HEK293 (cell line): ENCODE results near the gene LRRC23.

Source experiments
- CTCF ChIA-PET: fragments of 350-600 bp; formaldehyde crosslinking; extraction: SDS; loops from one replicate; lab custom pipeline; 2021; ENCODE audit warnings: antibody characterized with exemption; lab: Yijun Ruan, JAX
- POLR2A ChIA-PET: fragments of 300-600 bp; formaldehyde crosslinking; extraction: SDS; loops from one replicate; lab custom pipeline; 2020; ENCODE audit warnings: antibody characterized with exemption, inconsistent platforms; lab: Yijun Ruan, JAX
- H3K27ac ChIP-seq: fragments of 200-500 bp; sonication (Bioruptor generic); 2 replicates; pipeline ENCODE4 v1.5.1; 2014; ENCODE audit warnings: low read depth, low read length, control low read depth, inconsistent platforms; ENCODE audit errors: extremely low read depth
- H3K36me3 ChIP-seq, 2 experiments: fragments of 200-500 bp in 1 of 2; sonication (Bioruptor generic) in 1 of 2; 1 replicate in 1 of 2; 2 replicates in 1 of 2; pipeline ENCODE4 v1.5.1; 2014 to 2017; ENCODE audit warnings: inconsistent platforms in 2 of 2, low read length in 2 of 2; ENCODE audit not compliant: control insufficient read depth in 2 of 2, insufficient read depth in 1 of 2
- H3K4me1 ChIP-seq: fragments of 200-500 bp; sonication (Bioruptor generic); 2 replicates; pipeline ENCODE4 v1.5.1; 2014; ENCODE audit warnings: mild to moderate bottlenecking, low read length, inconsistent platforms; ENCODE audit not compliant: control insufficient read depth, insufficient read depth
- H3K4me3 ChIP-seq: 2 replicates; pipeline ENCODE4 v1.5.1; 2011; ENCODE audit warnings: low read depth, mild to moderate bottlenecking, control low read depth, low read length, moderate library complexity
- H3K9me3 ChIP-seq: fragments of 200-500 bp; sonication (Bioruptor generic); 2 replicates; pipeline ENCODE4 v1.5.1; 2014; ENCODE audit warnings: low read depth, low read length, inconsistent platforms; ENCODE audit not compliant: control insufficient read depth, insufficient read depth
- KLF9 ChIP-seq: fragments of 450-650 bp; formaldehyde crosslinking; IDR thresholded peaks from 2 replicates; pipeline ENCODE4 v1.5.1; 2016; ENCODE audit warnings: missing biosample characterization, missing genetic modification characterization, low read depth
- MZF1 ChIP-seq: fragments of 450-650 bp; formaldehyde crosslinking; IDR thresholded peaks from 2 replicates; pipeline ENCODE4 v1.5.1; 2017; ENCODE audit warnings: missing biosample characterization, missing genetic modification characterization, borderline replicate concordance
- RBAK ChIP-seq: fragments of 450-650 bp; formaldehyde crosslinking; IDR thresholded peaks from 2 replicates; pipeline ENCODE4 v1.5.1; 2016; ENCODE audit warnings: missing biosample characterization, missing genetic modification characterization
- SALL2 ChIP-seq: fragments of 450-650 bp; formaldehyde crosslinking; IDR thresholded peaks from 2 replicates; pipeline ENCODE4 v1.5.0; 2017; ENCODE audit warnings: missing biosample characterization, mild to moderate bottlenecking, missing genetic modification characterization, borderline replicate concordance
- TCF7L2 ChIP-seq: IDR thresholded peaks from 2 replicates; pipeline ENCODE4 v1.6.1; 2011; ENCODE audit warnings: low read depth, mild to moderate bottlenecking, inconsistent platforms, low read length, moderate library complexity, borderline replicate concordance
- ZBTB17 ChIP-seq: fragments of 450-650 bp; formaldehyde crosslinking; IDR thresholded peaks from 2 replicates; pipeline ENCODE4 v1.5.1; 2016; ENCODE audit warnings: missing biosample characterization, missing genetic modification characterization
- ZIC2 ChIP-seq: fragments of 450-650 bp; formaldehyde crosslinking; IDR thresholded peaks from 2 replicates; pipeline ENCODE4 v1.5.1; 2016; ENCODE audit warnings: missing biosample characterization, missing genetic modification characterization
- ZNF121 ChIP-seq: fragments of 450-650 bp; formaldehyde crosslinking; IDR thresholded peaks from 2 replicates; pipeline ENCODE4 v1.5.1; 2016; ENCODE audit warnings: missing biosample characterization, missing genetic modification characterization
- ZNF350 ChIP-seq: fragments of 450-650 bp; formaldehyde crosslinking; IDR thresholded peaks from 2 replicates; pipeline ENCODE4 v1.5.0; 2017; ENCODE audit warnings: missing biosample characterization, mild to moderate bottlenecking, missing genetic modification characterization
- ZNF426 ChIP-seq: fragments of 450-650 bp; formaldehyde crosslinking; IDR thresholded peaks from 2 replicates; pipeline ENCODE4 v1.5.1; 2017; ENCODE audit warnings: missing biosample characterization, missing genetic modification characterization, mild to moderate bottlenecking, inconsistent platforms, moderate library complexity
- ZNF510 ChIP-seq: fragments of 450-650 bp; formaldehyde crosslinking; IDR thresholded peaks from 2 replicates; pipeline ENCODE4 v1.5.1; 2018; ENCODE audit warnings: mild to moderate bottlenecking, missing genetic modification characterization, missing biosample characterization; ENCODE audit not compliant: insufficient replicate concordance
- ZNF558 ChIP-seq: fragments of 450-650 bp; formaldehyde crosslinking; IDR thresholded peaks from 2 replicates; pipeline ENCODE4 v1.5.1; 2016; ENCODE audit warnings: missing biosample characterization, missing genetic modification characterization
- ZSCAN30 ChIP-seq: fragments of 450-650 bp; IDR thresholded peaks from 2 replicates; pipeline ENCODE4 v1.5.1; 2018; ENCODE audit warnings: missing biosample characterization, mild to moderate bottlenecking, missing genetic modification characterization, moderate library complexity
- TF ChIP-seq, protein P1 (sequence below): fragments of 450-650 bp; formaldehyde crosslinking; IDR thresholded peaks from 2 replicates; pipeline ENCODE4 v1.5.1; 2016; ENCODE audit warnings: missing biosample characterization, missing genetic modification characterization
- TF ChIP-seq, protein P2 (sequence below): fragments of 450-650 bp; formaldehyde crosslinking; IDR thresholded peaks from 2 replicates; pipeline ENCODE4; 2016; ENCODE audit warnings: missing biosample characterization, missing genetic modification characterization
- TF ChIP-seq, protein P3 (sequence below): fragments of 450-650 bp; formaldehyde crosslinking; IDR thresholded peaks from 2 replicates; pipeline ENCODE4 v1.5.1; 2017; ENCODE audit warnings: missing biosample characterization, missing genetic modification characterization
- TF ChIP-seq, protein P4 (sequence below): fragments of 450-650 bp; formaldehyde crosslinking; IDR thresholded peaks from 2 replicates; pipeline ENCODE4 v1.5.1; 2016; ENCODE audit warnings: missing biosample characterization, missing genetic modification characterization
- TF ChIP-seq, protein P5 (sequence below): fragments of 450-650 bp; formaldehyde crosslinking; IDR thresholded peaks from 2 replicates; pipeline ENCODE4 v1.5.1; 2016; ENCODE audit warnings: missing biosample characterization, missing genetic modification characterization
- TF ChIP-seq, protein P6 (sequence below): fragments of 450-650 bp; formaldehyde crosslinking; IDR thresholded peaks from 2 replicates; pipeline ENCODE4 v1.5.1; 2017; ENCODE audit warnings: missing biosample characterization, missing genetic modification characterization
- TF ChIP-seq, protein P7 (sequence below): fragments of 450-650 bp; formaldehyde crosslinking; IDR thresholded peaks from 2 replicates; pipeline ENCODE4 v1.5.1; 2017; ENCODE audit warnings: missing biosample characterization, missing genetic modification characterization
- TF ChIP-seq, protein P8 (sequence below): fragments of 450-650 bp; formaldehyde crosslinking; IDR thresholded peaks from 2 replicates; pipeline ENCODE4 v1.5.1; 2017; ENCODE audit warnings: missing biosample characterization, mild to moderate bottlenecking, missing genetic modification characterization, moderate library complexity

Gene LRRC23

DNA sequence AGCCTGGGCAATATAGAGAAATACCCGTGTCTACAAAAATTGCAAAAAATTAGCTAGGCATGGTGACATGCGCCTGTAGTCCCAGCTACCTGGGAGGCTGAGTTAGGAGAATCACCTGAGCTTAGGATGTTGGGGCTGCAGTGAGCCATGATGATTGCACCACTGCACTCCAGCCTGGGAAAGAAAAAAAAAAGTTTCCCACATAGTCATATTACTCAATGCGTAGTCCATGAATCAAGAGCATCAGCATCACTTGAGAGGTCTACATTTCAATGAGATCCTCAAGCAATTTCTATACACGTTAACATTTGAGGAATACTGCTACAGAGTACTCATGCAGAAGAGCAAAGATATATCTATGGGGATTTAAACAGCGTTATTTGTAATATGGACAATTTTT, 5.2 kb upstream of the LRRC23 start:
- H3K4me1 ChIP-seq = peaks cover 13% of the 10 kb centered on the region; the same call in 1 of the 2 replicates
- H3K36me3 ChIP-seq = no peaks in the 10 kb centered on the region
- POLR2A ChIA-PET = no interaction called here
- TF ChIP-seq ZNF558 = no peak
- TF ChIP-seq, protein P1, sequence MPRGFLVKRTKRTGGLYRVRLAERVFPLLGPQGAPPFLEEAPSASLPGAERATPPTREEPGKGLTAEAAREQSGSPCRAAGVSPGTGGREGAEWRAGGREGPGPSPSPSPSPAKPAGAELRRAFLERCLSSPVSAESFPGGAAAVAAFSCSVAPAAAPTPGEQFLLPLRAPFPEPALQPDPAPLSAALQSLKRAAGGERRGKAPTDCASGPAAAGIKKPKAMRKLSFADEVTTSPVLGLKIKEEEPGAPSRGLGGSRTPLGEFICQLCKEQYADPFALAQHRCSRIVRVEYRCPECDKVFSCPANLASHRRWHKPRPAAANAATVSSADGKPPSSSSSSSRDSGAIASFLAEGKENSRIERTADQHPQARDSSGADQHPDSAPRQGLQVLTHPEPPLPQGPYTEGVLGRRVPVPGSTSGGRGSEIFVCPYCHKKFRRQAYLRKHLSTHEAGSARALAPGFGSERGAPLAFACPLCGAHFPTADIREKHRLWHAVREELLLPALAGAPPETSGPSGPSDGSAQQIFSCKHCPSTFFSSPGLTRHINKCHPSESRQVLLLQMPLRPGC (tag by site-specific recombination) = no peak
- TF ChIP-seq, protein P2, sequence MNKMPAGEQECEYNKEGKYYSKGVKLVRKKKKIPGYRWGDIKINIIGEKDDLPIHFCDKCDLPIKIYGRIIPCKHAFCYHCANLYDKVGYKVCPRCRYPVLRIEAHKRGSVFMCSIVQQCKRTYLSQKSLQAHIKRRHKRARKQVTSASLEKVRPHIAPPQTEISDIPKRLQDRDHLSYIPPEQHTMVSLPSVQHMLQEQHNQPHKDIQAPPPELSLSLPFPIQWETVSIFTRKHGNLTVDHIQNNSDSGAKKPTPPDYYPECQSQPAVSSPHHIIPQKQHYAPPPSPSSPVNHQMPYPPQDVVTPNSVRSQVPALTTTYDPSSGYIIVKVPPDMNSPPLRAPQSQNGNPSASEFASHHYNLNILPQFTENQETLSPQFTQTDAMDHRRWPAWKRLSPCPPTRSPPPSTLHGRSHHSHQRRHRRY (tag by site-specific recombination) = no peak
- TF ChIP-seq ZNF426 (tag by site-specific recombination) = no peak
- no peak for TF ChIP-seq ZNF121 (tag by site-specific recombination)
- TF ChIP-seq, protein P3, sequence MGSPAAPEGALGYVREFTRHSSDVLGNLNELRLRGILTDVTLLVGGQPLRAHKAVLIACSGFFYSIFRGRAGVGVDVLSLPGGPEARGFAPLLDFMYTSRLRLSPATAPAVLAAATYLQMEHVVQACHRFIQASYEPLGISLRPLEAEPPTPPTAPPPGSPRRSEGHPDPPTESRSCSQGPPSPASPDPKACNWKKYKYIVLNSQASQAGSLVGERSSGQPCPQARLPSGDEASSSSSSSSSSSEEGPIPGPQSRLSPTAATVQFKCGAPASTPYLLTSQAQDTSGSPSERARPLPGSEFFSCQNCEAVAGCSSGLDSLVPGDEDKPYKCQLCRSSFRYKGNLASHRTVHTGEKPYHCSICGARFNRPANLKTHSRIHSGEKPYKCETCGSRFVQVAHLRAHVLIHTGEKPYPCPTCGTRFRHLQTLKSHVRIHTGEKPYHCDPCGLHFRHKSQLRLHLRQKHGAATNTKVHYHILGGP (tag by site-specific recombination) = no peak
- no peak for TF ChIP-seq ZSCAN30 (tag by site-specific recombination)
- TF ChIP-seq ZNF510 = no peak
- no peak for TF ChIP-seq MZF1
- no peak for TF ChIP-seq ZNF350
- TF ChIP-seq, protein P4, sequence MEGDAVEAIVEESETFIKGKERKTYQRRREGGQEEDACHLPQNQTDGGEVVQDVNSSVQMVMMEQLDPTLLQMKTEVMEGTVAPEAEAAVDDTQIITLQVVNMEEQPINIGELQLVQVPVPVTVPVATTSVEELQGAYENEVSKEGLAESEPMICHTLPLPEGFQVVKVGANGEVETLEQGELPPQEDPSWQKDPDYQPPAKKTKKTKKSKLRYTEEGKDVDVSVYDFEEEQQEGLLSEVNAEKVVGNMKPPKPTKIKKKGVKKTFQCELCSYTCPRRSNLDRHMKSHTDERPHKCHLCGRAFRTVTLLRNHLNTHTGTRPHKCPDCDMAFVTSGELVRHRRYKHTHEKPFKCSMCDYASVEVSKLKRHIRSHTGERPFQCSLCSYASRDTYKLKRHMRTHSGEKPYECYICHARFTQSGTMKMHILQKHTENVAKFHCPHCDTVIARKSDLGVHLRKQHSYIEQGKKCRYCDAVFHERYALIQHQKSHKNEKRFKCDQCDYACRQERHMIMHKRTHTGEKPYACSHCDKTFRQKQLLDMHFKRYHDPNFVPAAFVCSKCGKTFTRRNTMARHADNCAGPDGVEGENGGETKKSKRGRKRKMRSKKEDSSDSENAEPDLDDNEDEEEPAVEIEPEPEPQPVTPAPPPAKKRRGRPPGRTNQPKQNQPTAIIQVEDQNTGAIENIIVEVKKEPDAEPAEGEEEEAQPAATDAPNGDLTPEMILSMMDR (tag by site-specific recombination) = no peak
- no peak for TF ChIP-seq RBAK (tag by site-specific recombination)
- TF ChIP-seq, all 188 proteins: peak for 0
- no peaks in the 10 kb centered on the region for H3K9me3 ChIP-seq
- no peak overlapping the region for H3K27ac ChIP-seq
- no peak overlapping the region for H3K4me3 ChIP-seq
- CTCF ChIA-PET = interaction anchor here (0.8 to 1.7 kb wide), 2 partner anchors 16 to 29 kb away, joined by 3 to 5 read pairs; no protein-coding TSS in a partner anchor

DNA sequence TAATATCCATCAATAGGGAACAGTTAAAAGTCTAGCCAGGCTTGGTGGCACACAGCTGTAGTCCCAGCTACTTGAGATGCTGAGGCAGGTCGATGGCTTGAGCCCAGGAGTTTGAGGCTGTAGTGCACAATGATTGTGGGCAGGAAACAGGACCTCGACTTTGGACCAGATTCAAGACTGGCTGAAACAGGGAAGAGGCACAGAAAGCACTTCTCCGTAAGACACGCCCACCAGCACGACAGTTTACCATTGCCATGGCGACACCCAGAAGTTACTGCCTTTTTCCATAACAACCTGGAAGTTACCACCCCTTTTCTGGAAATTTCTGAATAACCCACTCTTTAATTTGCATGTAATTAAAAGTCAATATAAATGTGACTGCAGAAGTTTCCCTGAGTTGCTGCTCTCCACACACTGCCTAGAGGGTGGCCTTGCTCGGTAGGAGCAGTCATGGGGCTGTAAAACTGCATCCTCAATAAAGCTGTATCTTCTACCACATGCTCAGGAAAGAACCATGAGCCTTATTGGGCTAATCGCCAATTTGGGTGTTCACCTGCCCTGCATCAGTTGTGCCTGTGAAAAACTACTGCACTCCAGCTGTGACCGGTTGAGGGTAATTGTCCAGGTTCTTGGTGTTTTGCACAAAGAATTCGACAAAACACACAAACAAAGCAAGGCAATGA, 4.6 kb upstream of the LRRC23 start:
- POLR2A ChIA-PET = no interaction called here
- no peak overlapping the region for H3K4me3 ChIP-seq
- peak; percentile 58 for TF ChIP-seq ZBTB17 (tag by site-specific recombination)
- TF ChIP-seq, protein P5, sequence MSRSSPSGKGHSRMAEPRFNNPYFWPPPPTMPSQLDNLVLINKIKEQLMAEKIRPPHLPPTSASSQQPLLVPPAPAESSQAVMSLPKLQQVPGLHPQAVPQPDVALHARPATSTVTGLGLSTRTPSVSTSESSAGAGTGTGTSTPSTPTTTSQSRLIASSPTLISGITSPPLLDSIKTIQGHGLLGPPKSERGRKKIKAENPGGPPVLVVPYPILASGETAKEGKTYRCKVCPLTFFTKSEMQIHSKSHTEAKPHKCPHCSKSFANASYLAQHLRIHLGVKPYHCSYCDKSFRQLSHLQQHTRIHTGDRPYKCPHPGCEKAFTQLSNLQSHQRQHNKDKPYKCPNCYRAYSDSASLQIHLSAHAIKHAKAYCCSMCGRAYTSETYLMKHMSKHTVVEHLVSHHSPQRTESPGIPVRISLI (tag by site-specific recombination) = 0 out of 2 replicates have a peak, but pooled peaks have one; percentile 45
- TF ChIP-seq, protein P6, sequence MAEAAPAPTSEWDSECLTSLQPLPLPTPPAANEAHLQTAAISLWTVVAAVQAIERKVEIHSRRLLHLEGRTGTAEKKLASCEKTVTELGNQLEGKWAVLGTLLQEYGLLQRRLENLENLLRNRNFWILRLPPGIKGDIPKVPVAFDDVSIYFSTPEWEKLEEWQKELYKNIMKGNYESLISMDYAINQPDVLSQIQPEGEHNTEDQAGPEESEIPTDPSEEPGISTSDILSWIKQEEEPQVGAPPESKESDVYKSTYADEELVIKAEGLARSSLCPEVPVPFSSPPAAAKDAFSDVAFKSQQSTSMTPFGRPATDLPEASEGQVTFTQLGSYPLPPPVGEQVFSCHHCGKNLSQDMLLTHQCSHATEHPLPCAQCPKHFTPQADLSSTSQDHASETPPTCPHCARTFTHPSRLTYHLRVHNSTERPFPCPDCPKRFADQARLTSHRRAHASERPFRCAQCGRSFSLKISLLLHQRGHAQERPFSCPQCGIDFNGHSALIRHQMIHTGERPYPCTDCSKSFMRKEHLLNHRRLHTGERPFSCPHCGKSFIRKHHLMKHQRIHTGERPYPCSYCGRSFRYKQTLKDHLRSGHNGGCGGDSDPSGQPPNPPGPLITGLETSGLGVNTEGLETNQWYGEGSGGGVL (tag by site-specific recombination) = no peak
- TF ChIP-seq KLF9 (tag by site-specific recombination) = peak; percentile 74
- peak; percentile 22; the same call in 1 of the 2 replicates for TF ChIP-seq ZIC2
- TF ChIP-seq, protein P7, sequence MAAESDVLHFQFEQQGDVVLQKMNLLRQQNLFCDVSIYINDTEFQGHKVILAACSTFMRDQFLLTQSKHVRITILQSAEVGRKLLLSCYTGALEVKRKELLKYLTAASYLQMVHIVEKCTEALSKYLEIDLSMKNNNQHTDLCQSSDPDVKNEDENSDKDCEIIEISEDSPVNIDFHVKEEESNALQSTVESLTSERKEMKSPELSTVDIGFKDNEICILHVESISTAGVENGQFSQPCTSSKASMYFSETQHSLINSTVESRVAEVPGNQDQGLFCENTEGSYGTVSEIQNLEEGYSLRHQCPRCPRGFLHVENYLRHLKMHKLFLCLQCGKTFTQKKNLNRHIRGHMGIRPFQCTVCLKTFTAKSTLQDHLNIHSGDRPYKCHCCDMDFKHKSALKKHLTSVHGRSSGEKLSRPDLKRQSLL = peak; percentile 47
- TF ChIP-seq, protein P8, sequence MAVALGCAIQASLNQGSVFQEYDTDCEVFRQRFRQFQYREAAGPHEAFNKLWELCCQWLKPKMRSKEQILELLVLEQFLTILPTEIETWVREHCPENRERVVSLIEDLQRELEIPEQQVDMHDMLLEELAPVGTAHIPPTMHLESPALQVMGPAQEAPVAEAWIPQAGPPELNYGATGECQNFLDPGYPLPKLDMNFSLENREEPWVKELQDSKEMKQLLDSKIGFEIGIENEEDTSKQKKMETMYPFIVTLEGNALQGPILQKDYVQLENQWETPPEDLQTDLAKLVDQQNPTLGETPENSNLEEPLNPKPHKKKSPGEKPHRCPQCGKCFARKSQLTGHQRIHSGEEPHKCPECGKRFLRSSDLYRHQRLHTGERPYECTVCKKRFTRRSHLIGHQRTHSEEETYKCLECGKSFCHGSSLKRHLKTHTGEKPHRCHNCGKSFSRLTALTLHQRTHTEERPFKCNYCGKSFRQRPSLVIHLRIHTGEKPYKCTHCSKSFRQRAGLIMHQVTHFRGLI (tag by site-specific recombination) = no peak
- TF ChIP-seq SALL2 (tag by site-specific recombination) = no peak
- no peak for TF ChIP-seq TCF7L2

More for the DNA sequence above, 4.6 kb upstream of the LRRC23 start:
- H3K4me1 ChIP-seq = peaks cover 13% of the 10 kb centered on the region; the same call in 1 of the 2 replicates
- no peak overlapping the region for H3K27ac ChIP-seq
- no peaks in the 10 kb centered on the region for H3K36me3 ChIP-seq
- CTCF ChIA-PET = interaction anchor here (1.7 kb wide), 1 partner anchor 30 kb away, joined by 5 read pairs; no protein-coding TSS in a partner anchor
- no peaks in the 10 kb centered on the region for H3K9me3 ChIP-seq
